HG02885 (cell line): ENCODE data around the gene NCS1.

Source experiments
- ATAC-seq: cut with Tn5 transposase; IDR thresholded peaks from one replicate; pipeline ENCODE4 v1.9.1; 2021; ENCODE audit warnings: mild to moderate bottlenecking; ENCODE audit not compliant: unreplicated experiment, poor library complexity

The NCS1 gene

GRCh38 chr9:130192382-130192999 lies 20.3 kb downstream of the NCS1 start:
- ATAC-seq: no peak

DNA sequence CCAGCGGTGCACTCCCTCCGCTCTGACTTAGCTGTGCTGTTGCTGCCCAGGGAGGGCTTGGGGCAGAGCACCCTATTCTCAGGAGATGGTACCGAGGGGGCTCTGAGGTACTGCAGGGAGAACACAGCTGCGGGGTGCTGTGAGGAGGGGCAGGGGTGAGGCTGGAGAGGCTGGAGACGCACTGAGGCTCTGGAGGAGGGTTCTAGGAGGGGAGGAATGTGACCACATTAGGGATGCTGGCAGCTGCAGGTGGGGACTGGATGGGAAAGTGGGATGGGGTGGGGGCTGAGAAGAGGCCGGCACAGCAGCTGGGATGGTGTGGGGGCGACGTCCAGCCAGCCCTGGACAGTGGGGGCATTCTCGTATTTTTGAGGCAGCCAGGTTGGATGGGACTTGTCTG lies 20.9 kb downstream of the NCS1 start:
- no peak for ATAC-seq

DNA sequence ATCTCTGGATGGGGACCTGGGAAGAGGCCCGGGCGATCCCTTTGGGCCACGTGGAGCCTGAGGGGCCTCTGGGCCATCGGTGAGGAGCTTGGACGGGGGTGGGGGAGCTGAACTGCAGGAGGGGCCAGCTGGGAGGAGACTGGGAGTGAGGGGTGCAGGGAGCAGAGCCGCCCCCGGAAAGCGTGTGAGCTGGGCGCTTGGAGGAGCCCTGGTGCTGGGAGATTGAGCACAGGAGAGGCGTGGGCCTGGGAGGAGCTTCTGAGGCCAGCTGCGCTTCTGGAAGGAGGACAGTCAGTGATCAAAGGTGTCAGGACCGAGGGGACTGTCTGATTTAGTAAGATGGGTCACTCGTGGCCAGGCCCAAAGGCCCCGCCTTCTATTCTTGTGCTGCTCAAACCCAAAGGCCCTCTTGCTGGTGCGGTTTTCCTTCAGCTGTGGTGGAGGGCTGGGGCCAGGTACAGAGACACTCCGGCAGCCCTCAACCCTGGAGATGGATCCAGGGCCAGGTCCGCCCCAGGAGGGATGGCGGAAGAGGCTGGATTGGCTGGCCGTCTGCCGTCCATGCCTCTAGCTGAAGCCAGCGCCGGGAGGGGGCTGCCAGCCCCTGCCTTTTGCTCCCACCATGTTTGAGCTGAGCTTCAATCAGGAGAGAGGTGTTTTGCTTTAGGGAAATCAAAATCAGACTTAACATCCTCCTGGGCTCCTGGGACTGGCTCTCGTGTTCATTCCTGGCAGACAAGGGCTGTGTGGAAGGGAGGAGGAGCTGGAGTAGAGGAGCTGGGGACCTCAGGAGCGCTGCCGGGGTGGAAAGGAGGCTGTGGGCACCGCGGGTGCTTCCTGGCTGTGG lies 21.6 kb downstream of the NCS1 start:
- no peak for ATAC-seq

DNA sequence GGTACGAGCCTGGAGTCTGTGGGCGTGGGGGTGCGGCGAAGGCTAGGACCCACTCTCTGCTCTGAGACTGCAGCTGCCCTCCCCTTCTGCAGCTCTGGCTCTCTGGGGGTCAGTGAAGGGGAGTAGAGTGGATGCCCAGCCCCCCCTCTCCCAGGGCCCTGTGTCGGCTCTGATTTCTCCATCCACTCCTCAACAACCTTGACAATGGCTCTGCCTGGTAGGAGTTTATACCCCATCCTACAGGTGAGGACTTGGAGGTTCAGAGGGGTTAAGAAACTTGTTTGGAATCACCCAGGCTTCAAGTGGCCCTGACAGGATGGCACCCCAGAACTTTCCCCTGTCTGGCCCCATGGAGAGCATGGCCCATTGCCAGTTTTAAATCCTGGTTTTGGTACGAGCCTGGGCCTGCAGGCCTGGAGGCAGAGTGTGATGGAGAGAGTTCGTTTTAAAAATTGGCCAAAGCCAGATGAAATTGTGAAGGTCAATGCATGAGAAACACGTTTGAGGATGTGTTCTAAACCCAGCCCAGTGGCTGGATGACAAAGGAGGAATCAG lies 22.3 kb downstream of the NCS1 start:
- no peak for ATAC-seq

DNA sequence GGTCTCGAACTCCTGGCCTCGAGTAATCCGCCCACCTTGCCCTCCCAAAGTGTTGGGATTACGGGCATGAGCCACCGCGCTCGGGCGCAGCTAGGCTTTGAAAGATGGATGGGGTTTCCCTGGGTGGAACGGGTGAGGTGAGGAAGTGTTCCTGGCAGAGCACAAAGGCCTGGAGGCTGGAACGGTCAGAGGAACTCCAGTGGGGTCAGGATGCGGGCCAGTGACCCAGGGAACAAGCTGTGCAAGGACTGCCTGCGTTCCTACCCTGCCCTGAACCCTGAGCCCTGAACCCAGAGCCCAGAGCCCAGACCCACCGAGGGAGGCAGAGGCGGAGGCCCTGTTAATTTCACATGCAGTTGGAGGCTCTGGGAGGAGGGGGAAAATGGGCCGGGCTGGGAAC lies 23.4 kb downstream of the NCS1 start:
- no peak for ATAC-seq

GRCh38 chr9:130196643-130197042 lies 24.4 kb downstream of the NCS1 start:
- no peak for ATAC-seq

GRCh38 chr9:130197386-130197785 lies 25.2 kb downstream of the NCS1 start:
- ATAC-seq: no peak

GRCh38 chr9:130197888-130198287 lies 25.7 kb downstream of the NCS1 start:
- no peak for ATAC-seq

DNA sequence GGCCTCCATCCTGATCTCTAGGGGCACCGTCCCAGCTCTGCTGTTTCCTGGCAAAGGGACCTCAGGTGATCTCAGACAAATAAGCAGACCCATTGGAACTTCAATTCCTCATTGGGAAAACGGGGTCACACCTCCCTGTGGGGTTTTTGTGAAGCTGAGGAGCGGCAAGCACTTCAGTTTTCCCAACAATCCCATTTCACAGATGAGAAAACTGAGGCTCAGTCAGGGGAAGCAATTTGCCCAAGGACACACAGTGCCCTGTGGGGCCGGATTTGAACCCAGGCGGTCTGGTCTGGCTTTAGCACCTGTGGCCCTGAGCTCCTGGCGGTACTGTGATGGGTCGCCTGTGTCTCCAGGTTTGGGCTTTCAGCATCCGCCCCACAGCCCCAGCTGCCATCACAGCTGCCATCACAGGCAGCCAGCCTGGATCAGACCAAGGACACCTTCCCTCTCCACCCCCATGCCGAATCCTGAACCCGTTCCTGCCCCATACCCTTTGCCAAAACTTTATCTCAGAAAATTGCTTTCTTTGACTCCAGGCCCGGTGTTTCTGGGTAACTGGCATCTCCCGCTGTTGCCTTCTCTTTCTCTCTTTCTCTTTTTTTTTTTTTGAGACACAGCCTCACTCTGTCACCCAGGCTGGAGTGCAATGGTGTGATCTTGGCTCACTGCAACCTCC lies 26.4 kb downstream of the NCS1 start:
- no peak for ATAC-seq

DNA sequence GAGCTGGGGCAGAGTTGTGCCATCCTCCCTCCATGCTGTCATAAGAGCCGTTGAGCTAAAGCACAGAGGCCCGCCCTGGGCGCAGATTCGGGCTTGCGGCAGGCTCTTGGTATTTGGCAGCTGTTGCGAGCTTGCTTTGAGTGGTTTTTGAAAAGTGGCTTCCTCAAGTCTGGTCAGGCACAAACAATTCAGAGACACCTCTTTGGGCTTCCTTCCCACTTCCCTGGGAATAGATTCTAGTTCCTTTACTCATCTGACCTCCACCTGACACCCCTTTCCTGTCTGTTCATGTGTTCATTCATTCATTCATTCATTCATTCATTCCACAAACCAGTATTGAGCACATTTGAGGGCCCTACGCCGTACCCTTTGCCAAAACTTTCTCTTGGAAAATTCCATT lies 27.4 kb downstream of the NCS1 start:
- no peak for ATAC-seq

GRCh38 chr9:130200038-130200849 lies 28.0 kb downstream of the NCS1 start:
- ATAC-seq: no peak

DNA sequence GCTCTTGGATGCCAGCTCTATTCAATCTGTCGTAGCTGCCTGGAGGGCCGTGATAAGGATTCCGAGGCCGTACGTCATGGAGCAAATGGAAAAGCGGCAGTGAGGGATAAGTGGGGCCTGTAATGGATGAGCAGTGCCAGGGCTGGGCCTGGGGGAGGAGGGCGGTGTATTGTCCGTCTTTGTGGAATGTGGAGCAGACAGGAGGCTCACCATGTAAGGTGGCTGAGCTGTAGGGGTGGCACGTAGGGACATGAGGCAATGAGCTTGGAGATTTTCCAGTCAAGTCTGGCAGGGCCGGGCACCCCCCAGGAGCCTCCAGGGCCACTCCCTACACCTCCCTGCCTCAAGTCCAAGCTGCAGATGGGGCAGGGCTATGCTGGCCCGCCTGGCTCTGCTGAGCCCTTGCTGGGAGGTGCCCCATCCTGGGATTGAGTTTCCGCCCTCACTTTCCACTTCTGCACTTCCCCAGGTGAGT lies 29.2 kb downstream of the NCS1 start:
- no peak for ATAC-seq

DNA sequence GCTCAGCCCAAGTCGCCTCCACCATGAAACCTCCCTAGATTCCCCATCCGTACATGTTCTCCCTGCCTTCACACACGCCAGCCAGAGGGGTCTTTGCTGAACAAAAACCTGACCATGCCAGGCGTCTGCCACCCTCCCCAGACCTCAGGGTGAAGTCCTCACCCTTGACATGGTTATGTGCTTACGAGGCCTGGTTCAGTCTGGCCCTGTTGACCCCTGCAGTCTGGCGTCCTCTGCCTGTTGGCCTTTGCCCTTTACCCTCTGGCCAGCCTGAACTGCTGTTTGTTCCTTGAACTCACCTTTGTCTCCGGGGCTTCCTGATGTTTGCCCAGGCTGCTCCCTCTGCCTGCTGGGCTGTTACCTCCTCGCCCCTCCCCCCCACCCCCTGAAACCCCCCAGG lies 29.8 kb downstream of the NCS1 start:
- ATAC-seq: no peak

DNA sequence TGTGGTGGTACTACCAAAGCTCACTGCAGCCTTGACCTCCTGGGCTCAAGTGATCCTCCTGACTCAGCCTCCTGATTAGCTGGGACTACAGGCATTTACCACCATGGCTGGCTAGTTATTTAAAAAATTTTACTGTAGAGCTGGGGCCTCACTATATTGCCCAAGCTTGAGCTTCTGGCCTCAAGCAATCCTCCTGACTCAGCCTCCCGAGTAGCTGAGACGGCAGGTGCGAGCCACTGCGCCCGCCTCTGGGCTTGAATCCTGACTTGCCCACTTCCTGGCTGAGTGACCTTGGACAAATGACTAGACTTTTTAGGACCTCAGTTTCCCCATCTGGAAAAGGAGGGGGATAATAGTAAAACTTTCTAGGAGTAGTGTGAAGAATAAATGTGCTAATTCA lies 32.1 kb downstream of the NCS1 start:
- ATAC-seq: no peak

GRCh38 chr9:130204959-130205358 lies 32.8 kb downstream of the NCS1 start:
- ATAC-seq: no peak

DNA sequence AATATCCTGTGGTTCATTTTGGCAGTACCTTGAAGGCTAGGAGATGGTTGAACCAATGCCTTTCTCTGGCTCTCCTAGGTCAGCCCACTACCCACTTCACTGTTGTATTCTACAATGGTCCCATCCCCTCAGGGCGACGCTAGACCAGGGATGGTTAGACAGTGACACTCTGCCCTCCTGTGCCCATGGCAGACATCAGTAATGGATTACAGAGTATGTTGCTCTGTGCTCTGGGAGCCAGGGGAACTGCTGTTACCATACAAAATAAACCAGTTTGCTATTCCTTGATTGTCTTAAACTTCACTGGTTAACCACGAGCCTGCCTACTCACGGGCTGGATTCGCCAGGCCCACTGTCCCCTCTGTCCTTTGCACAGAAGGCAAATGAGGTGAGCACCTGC lies 33.7 kb downstream of the NCS1 start:
- ATAC-seq: no peak

DNA sequence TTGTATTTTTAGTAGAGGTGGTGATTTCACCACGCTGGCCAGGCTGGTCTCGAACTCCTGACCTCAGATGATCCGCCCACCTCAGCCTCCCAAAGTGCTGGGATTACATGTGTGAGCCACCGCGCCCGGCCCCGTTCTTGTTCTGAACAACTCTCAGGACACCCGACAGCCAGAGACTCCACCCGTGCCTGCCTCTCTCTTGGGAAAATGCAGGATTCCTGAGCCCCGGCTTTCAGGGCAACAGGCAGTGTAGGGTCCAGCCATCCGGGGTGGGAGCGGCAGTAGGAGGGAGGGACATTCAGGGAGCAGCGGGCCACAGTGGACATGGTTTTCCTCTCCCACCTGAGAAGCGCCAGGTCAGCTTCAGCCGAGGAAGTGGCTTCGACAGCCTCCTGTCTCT lies 34.4 kb downstream of the NCS1 start:
- no peak for ATAC-seq

DNA sequence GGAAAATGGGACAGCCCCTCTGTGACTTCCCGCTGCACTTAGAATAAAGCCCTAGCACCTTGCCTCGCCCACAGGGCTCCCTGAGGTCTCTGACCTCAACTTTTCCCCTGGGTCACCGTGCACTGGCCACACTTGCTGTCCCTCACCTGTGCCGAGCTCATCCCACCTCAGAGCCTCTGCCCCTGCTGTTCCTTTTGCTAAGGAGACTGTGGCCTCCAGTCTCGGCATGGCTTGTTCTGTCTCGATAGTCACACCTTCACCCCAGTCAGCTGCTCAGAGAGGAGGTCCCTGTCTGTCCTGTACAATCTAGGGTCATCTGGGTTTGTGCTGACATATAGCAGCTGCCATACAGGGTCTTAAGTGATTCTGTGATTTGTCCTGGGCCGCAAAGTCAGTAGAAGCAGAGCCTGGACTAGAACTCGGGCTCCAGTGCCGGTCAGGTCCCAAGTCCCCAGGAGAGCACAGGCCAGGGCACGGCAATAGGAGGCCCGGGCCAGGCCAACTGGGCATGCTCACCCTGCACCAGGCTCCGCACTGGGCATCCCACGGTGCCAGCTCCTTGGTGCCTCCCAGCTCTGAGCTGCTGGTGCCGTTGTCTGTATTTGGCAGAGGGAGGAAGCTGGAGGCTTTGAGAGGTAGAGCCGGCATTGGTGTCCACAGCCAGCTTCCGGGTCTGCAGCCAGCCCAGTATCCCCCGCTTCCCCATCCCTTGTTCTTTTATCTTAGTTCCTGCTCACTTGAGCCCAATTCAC lies 35.2 kb downstream of the NCS1 start:
- ATAC-seq: no peak

GRCh38 chr9:130208600-130209347 lies 36.6 kb downstream of the NCS1 start:
- no peak for ATAC-seq
